ENCODE measurements around the gene TUFM.

The TUFM gene

DNA sequence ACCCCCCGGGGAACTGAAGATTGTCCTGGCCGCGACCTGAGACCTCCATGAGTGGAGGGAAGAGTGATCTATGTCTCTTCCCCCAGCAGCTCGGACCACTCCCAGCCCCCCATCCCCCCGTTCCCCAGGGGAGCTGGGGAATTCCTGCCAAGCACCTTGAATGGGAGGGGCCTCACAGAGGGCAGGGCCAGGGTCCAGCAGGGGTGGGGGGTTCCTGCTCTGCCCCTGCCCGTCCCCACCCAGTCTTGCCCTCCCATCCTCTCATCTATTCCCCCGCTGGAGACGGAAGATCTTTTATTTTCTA lies 9.4 kb downstream of the TUFM start:
- Histone ChIP-seq H3K4me3 (ENCODE audit: low read depth in 1 of 2, low read length in 2 of 2) (no peak overlapping the region), H3K27ac (ENCODE audit: low read length) (no peak overlapping the region), H3K4me1 (ENCODE audit: control insufficient read depth in 1 of 2, insufficient read depth in 2 of 2, low read length in 2 of 2) (no peaks in the 10 kb centered on the region), H3K27me3 (ENCODE audit: low read depth, low read length) (no peaks in the 10 kb centered on the region), H3K36me3 (ENCODE audit: control insufficient read depth in 1 of 2, insufficient read depth in 2 of 2, low read length in 2 of 2) (peaks cover 44 to 65% of the 10 kb centered on the region in 2 donors), H3K9me3 (ENCODE audit: control insufficient read depth in 1 of 2, low read length in 2 of 2) (no peaks in the 10 kb centered on the region)

DNA sequence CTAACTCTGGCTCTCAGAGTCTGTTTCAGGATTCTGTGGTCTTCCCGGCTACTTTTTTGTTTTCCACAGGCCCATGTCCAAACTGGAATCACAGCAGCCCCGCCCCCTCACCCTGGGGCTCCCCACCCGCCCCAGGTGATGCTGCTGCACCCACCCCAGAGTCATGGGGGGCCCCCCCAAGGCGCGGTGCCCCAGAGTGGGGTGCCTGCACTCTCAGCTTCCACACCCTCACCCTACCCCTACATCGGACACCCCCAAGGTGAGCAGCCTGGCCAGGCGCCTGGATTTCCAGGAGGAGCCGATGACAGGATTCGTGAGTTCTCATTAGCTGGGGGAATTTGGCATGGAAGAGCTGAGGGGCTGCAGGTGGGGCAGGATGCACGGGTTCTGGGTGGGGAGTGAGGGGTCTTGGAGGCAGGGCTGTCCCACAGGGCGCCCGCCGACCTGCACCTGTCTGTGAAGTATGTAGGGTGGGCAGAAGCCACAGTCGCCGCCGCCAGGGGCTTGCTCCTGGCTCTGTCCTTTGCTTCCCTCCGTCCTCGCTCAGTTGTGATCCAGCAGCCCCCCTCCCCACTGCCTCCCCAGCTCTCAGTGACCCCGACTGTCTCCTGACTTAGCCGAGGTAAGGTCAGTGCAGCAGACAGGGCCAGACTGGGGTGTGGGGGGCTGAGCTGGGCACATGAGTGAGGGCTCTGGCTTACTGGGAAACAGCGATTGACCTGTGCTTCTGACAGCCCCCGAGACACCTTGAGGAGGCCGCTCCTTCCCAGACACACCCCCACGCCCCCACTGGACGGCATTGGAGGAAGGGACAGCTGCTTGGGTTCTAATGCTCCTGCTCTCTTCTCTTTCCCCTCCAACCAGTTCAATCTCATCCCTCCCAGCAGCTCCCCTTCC lies 10.0 kb downstream of the TUFM start:
- Histone ChIP-seq H3K27ac (ENCODE audit: low read length) (no peak overlapping the region), H3K36me3 (ENCODE audit: control insufficient read depth in 1 of 2, insufficient read depth in 2 of 2, low read length in 2 of 2) (peaks cover 46 to 69% of the 10 kb centered on the region in 2 donors)

DNA sequence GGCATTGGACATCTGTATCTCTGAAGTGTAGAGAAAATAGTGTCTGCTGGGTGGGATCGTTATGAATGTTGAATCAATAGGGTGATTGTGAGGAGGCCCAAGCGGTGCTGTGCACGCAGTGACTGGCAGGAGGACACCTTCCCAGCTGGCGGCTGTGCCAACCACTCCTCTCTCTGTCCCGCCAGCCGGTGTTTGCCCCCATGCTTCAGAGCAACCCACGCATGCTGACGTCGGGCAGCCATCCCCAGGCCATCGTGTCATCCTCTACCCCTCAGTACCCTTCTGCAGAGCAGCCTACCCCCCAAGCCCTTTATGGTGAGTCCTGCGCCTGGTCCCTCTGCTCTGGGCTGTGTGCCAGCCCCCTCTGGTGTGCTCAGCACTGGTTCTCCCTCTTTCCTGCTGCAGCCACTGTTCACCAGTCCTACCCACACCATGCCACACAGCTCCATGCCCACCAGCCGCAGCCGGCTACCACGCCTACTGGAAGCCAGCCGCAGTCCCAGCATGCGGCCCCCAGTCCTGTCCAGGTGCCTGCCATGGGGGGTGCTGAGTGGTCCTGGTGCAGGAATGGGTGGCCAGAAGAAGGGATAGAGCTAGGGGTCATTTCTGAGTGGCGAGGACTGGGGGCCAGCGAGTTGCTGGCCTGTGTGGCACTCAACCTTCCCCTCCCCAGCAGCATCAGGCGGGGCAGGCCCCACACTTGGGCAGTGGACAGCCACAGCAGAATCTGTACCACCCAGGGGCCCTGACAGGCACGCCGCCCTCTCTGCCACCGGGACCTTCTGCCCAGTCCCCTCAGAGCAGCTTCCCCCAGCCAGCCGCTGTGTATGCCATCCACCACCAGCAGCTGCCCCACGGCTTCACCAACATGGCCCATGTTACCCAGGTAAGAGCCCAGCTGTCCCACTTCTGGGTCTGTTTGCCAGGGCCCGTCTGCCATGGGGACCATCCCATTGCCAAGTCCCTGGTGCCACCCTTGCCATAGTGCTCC lies 11.0 kb downstream of the TUFM start:
- Histone ChIP-seq H3K36me3 (ENCODE audit: control insufficient read depth in 1 of 2, insufficient read depth in 2 of 2, low read length in 2 of 2) (peaks cover 55 to 78% of the 10 kb centered on the region in 2 donors), H3K27ac (ENCODE audit: low read length) (no peak overlapping the region), H3K4me1 (ENCODE audit: control insufficient read depth in 1 of 2, insufficient read depth in 2 of 2, low read length in 2 of 2) (no peaks in the 10 kb centered on the region), H3K4me3 (ENCODE audit: low read depth in 1 of 2, low read length in 2 of 2) (no peak overlapping the region), H3K9me3 (ENCODE audit: control insufficient read depth in 1 of 2, low read length in 2 of 2) (no peaks in the 10 kb centered on the region), H3K27me3 (ENCODE audit: low read depth, low read length) (no peaks in the 10 kb centered on the region)

More for the DNA sequence above, 10.0 kb downstream of the TUFM start:
- Histone ChIP-seq H3K4me3 (ENCODE audit: low read depth in 1 of 2, low read length in 2 of 2) (no peak overlapping the region), H3K9me3 (ENCODE audit: control insufficient read depth in 1 of 2, low read length in 2 of 2) (no peaks in the 10 kb centered on the region), H3K4me1 (ENCODE audit: control insufficient read depth in 1 of 2, insufficient read depth in 2 of 2, low read length in 2 of 2) (no peaks in the 10 kb centered on the region), H3K27me3 (ENCODE audit: low read depth, low read length) (no peaks in the 10 kb centered on the region)

DNA sequence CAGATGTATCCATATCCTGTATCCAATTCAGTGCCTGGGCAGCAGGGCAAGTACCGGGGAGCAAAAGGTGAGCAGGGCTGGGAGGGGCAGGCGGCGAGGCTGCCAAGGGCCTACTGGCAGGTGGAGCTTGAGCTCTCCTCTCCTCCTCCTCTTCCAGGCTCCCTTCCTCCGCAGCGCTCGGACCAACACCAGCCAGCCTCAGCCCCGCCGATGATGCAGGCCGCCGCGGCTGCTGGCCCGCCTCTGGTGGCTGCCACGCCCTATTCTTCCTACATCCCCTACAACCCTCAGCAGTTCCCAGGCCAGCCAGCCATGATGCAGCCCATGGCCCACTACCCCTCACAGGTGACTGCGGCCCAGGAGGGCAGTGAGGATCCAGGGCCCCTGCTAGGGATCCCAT lies 11.8 kb downstream of the TUFM start:
- Histone ChIP-seq H3K36me3 (ENCODE audit: control insufficient read depth in 1 of 2, insufficient read depth in 2 of 2, low read length in 2 of 2) (peaks cover 63 to 87% of the 10 kb centered on the region in 2 donors), H3K27me3 (ENCODE audit: low read depth, low read length) (no peaks in the 10 kb centered on the region), H3K4me1 (ENCODE audit: control insufficient read depth in 1 of 2, insufficient read depth in 2 of 2, low read length in 2 of 2) (no peaks in the 10 kb centered on the region), H3K9me3 (ENCODE audit: control insufficient read depth in 1 of 2, low read length in 2 of 2) (no peaks in the 10 kb centered on the region), H3K27ac (ENCODE audit: low read length) (no peak overlapping the region), H3K4me3 (ENCODE audit: low read depth in 1 of 2, low read length in 2 of 2) (no peak overlapping the region)

DNA sequence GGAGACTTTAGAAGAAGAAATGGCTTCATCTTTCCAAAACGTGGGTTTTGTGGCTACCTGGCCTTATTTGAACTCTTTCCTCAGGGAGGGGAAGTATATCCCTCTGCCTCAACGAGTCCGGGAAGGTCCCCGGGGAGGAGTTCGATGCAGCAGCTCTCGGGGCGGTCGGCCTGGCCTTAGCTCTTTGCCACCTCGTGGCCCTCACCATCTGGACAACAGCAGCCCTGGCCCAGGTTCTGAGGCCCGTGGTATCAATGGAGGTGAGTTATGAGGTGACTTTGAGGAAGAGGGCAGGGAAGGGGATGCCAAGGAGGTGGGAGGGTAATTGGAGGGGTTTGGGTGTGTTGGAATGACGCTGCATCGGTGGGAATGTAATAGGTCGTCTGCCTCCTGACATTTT lies 15.6 kb downstream of the TUFM start:
- H3K4me3 ChIP-seq (ENCODE audit: low read depth in 1 of 2, low read length in 2 of 2) = no peak overlapping the region
- H3K27me3 ChIP-seq (ENCODE audit: low read depth, low read length) = no peaks in the 10 kb centered on the region
- H3K9me3 ChIP-seq (ENCODE audit: control insufficient read depth in 1 of 2, low read length in 2 of 2) = no peaks in the 10 kb centered on the region
- H3K4me1 ChIP-seq (ENCODE audit: control insufficient read depth in 1 of 2, insufficient read depth in 2 of 2, low read length in 2 of 2) = peaks cover 1 to 6% of the 10 kb centered on the region in 2 donors
- H3K36me3 ChIP-seq (ENCODE audit: control insufficient read depth in 1 of 2, insufficient read depth in 2 of 2, low read length in 2 of 2) = peaks cover 85 to 96% of the 10 kb centered on the region in 2 donors
- H3K27ac ChIP-seq (ENCODE audit: low read length) = no peak overlapping the region

DNA sequence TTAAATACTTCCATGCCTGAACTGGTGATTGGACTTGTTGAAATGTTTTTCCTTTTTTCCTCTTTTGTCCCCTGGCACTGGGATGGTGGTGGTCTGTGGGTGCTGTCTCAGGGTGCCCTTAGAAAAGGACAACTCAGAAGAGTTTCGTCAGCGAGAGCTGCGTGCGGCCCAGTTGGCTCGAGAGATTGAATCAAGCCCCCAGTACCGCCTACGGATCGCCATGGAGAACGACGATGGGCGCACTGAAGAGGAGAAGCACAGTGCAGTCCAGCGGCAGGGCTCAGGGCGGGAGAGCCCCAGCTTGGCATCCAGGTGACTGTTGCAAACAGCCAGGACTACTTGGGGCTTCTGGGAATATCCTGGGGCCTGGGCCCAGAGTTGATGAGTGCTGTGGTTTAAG lies 16.4 kb downstream of the TUFM start:
- H3K27ac ChIP-seq (ENCODE audit: low read length) = no peak overlapping the region
- peaks cover 7 to 14% of the 10 kb centered on the region in 2 donors for H3K4me1 ChIP-seq (ENCODE audit: control insufficient read depth in 1 of 2, insufficient read depth in 2 of 2, low read length in 2 of 2)
- H3K27me3 ChIP-seq (ENCODE audit: low read depth, low read length) = no peaks in the 10 kb centered on the region
- H3K9me3 ChIP-seq (ENCODE audit: control insufficient read depth in 1 of 2, low read length in 2 of 2) = no peaks in the 10 kb centered on the region
- H3K36me3 ChIP-seq (ENCODE audit: control insufficient read depth in 1 of 2, insufficient read depth in 2 of 2, low read length in 2 of 2) = peaks cover 84 to 93% of the 10 kb centered on the region in 2 donors
- H3K4me3 ChIP-seq (ENCODE audit: low read depth in 1 of 2, low read length in 2 of 2) = no peak overlapping the region

DNA sequence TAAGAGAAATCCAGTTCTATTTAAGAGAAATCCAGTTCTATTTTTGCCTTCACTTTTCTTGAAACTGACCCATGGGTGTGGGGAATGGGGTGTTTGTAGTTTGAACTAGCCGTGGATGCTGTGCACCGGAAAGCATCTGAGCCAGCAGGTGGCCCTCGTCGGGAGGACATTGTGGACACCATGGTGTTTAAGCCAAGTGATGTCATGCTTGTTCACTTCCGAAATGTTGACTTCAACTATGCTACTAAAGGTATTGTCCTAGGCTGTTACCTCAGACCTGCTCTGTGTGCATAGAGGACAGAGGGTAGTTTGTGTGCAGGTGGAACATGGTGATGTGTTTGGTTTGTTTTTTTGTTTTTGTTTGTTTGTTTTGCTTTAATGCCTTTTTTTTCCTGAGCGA lies 20.0 kb downstream of the TUFM start:
- Histone ChIP-seq H3K27ac (ENCODE audit: low read length) (no peak overlapping the region), H3K4me1 (ENCODE audit: control insufficient read depth in 1 of 2, insufficient read depth in 2 of 2, low read length in 2 of 2) (peaks cover 7 to 24% of the 10 kb centered on the region in 2 donors), H3K9me3 (ENCODE audit: control insufficient read depth in 1 of 2, low read length in 2 of 2) (no peaks in the 10 kb centered on the region), H3K4me3 (ENCODE audit: low read depth in 1 of 2, low read length in 2 of 2) (no peak overlapping the region), H3K27me3 (ENCODE audit: low read depth, low read length) (no peaks in the 10 kb centered on the region), H3K36me3 (ENCODE audit: control insufficient read depth in 1 of 2, insufficient read depth in 2 of 2, low read length in 2 of 2) (peaks cover 54 to 68% of the 10 kb centered on the region in 2 donors)

DNA sequence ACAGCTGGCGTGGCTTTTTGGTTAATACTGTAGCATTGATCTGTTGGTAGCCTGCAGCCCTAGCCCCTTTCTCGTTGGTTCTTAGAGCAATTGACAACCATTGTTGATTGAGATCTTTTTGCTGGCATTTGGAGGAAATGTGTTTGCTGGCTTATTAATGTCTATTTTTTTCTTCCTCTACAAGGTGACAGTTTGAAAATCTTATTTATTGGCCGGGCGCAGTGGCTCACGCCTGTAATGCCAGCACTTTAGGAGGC lies 21.5 kb downstream of the TUFM start:
- peak overlapping the region; percentile 94 for H3K27ac ChIP-seq (ENCODE audit: low read length)
- peaks cover 7 to 24% of the 10 kb centered on the region in 2 donors for H3K4me1 ChIP-seq (ENCODE audit: control insufficient read depth in 1 of 2, insufficient read depth in 2 of 2, low read length in 2 of 2)
- H3K36me3 ChIP-seq (ENCODE audit: control insufficient read depth in 1 of 2, insufficient read depth in 2 of 2, low read length in 2 of 2) = peaks cover 40 to 53% of the 10 kb centered on the region in 2 donors
- H3K4me3 ChIP-seq (ENCODE audit: low read depth in 1 of 2, low read length in 2 of 2) = peak overlapping the region; percentile 88 to 95
- no peaks in the 10 kb centered on the region for H3K27me3 ChIP-seq (ENCODE audit: low read depth, low read length)
- H3K9me3 ChIP-seq (ENCODE audit: control insufficient read depth in 1 of 2, low read length in 2 of 2) = no peaks in the 10 kb centered on the region

DNA sequence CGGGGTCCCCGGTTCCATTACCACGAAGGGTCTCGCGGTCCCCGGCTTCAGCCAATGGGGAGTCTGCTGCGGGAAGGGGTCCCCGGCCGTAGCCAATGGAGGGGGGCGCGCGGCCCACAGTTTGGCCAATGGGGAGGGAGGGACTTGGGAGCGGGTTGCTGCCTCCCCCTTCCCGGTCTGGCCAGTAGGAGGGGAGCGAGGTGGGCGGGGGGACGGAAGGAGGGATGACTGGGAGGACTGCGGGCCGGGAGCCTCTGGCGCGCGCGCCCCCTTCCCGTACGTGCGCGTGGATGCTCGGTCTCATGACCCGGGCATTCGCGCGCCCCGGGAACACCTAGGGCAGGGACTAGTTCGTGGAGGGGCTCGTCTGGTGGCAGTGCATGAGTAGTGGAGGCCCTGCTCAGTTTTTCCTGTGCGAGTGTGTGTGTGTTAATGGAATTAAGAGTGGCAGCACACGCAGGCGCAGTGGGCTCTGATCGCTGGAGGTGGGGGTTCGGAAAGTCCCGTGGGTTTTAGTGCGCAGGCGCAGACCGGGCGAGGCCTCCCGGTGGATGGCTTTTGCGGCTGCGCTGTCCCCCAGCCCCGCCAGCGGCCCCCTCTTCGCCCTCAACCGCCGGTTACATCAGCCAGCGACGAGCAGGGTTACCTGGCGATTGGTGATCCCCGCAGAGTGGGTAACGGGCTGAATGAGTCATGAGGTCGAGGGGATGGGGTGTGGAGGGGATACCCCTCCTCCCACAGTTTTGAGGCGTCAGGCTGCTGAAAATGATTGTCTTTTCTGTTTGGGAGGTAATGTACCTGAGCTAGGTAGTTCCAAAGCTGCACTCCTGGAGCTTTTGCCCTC lies 22.1 kb downstream of the TUFM start:
- H3K36me3 ChIP-seq (ENCODE audit: control insufficient read depth in 1 of 2, insufficient read depth in 2 of 2, low read length in 2 of 2) = peaks cover 34 to 48% of the 10 kb centered on the region in 2 donors
- peak overlapping the region; percentile 88 to 95 for H3K4me3 ChIP-seq (ENCODE audit: low read depth in 1 of 2, low read length in 2 of 2)
- no peaks in the 10 kb centered on the region for H3K27me3 ChIP-seq (ENCODE audit: low read depth, low read length)
- peaks cover 7 to 24% of the 10 kb centered on the region in 2 donors for H3K4me1 ChIP-seq (ENCODE audit: control insufficient read depth in 1 of 2, insufficient read depth in 2 of 2, low read length in 2 of 2)
- H3K9me3 ChIP-seq (ENCODE audit: control insufficient read depth in 1 of 2, low read length in 2 of 2) = no peaks in the 10 kb centered on the region
- peak overlapping the region; percentile 94 for H3K27ac ChIP-seq (ENCODE audit: low read length)

DNA sequence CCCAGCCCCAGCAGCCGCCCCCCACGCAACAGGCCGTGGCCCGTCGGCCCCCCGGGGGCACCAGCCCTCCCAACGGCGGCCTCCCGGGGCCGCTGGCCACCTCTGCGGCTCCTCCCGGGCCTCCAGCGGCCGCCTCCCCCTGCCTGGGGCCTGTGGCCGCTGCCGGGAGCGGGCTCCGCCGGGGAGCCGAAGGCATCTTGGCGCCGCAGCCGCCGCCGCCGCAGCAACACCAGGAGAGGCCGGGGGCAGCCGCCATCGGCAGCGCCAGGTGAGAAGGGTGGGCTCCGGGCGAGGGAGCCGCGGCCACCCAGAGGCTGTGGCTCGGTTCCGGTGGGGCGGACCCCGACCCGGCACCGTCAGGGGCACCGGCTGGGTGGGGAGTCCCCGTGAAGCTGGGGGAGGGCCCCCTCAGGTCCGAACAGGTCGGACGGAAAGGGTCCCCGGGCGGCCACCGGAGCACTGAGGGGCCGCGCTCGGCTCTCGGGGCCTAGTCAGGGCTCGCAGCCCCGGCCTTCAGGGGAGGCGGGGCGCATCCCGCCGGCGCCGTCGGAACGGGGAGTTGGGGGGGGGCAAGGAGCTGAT lies 22.8 kb downstream of the TUFM start:
- Histone ChIP-seq H3K27ac (ENCODE audit: low read length) (peak overlapping the region; percentile 71), H3K9me3 (ENCODE audit: control insufficient read depth in 1 of 2, low read length in 2 of 2) (no peaks in the 10 kb centered on the region), H3K36me3 (ENCODE audit: control insufficient read depth in 1 of 2, insufficient read depth in 2 of 2, low read length in 2 of 2) (peaks cover 33 to 41% of the 10 kb centered on the region in 2 donors), H3K27me3 (ENCODE audit: low read depth, low read length) (no peaks in the 10 kb centered on the region), H3K4me3 (ENCODE audit: low read depth in 1 of 2, low read length in 2 of 2) (peak overlapping the region; percentile 88 to 95), H3K4me1 (ENCODE audit: control insufficient read depth in 1 of 2, insufficient read depth in 2 of 2, low read length in 2 of 2) (peaks cover 7 to 24% of the 10 kb centered on the region in 2 donors)

Data from muscle layer of duodenum (tissue), 2 donors.